Liver (tissue), 9 donors: ENCODE data around the gene RALGPS2. TPM values are rescaled to one million over a fixed set of nuclear protein-coding genes. Genes with fewer than 3 reads are reported as not detected.

Experiments
- DNase-seq: peaks from one replicate; pipeline ENCODE4 v3.0.0-alpha.2; 2017; ENCODE audit warnings: low spot score
- H3K27ac ChIP-seq, 2 donors: one replicate each; pipeline ENCODE4 v1.7.0; 2013; ENCODE audit warnings: inconsistent platforms in 2 of 2, low read length in 2 of 2, control low read depth in 1 of 2, low read depth in 1 of 2, mild to moderate bottlenecking in 1 of 2
- H3K27me3 ChIP-seq, 4 donors: one replicate each; pipeline versions ENCODE4 v1.6.1 to v1.7.0; 2013; ENCODE audit warnings: low read length in 3 of 4, inconsistent platforms in 1 of 4, mild to moderate bottlenecking in 1 of 4, moderate library complexity in 1 of 4; ENCODE audit not compliant: control insufficient read depth in 4 of 4, insufficient read depth in 4 of 4
- H3K36me3 ChIP-seq, 4 donors: one replicate each; pipeline versions ENCODE4 v1.6.1 to v1.7.0; 2013; ENCODE audit warnings: low read length in 3 of 4, mild to moderate bottlenecking in 3 of 4, low read depth in 1 of 4, moderate library complexity in 1 of 4; ENCODE audit not compliant: control insufficient read depth in 4 of 4, insufficient read depth in 3 of 4
- H3K4me1 ChIP-seq, 4 donors: one replicate each; pipeline versions ENCODE4 v1.6.1 to v1.7.0; 2013; ENCODE audit warnings: low read length in 3 of 4, mild to moderate bottlenecking in 3 of 4, moderate library complexity in 1 of 4; ENCODE audit not compliant: control insufficient read depth in 4 of 4, insufficient read depth in 4 of 4
- H3K4me3 ChIP-seq, 3 donors: one replicate each; pipeline versions ENCODE4 v1.6.1 to v1.7.0; 2013; ENCODE audit warnings: low read length in 3 of 3, control low read depth in 1 of 3, low read depth in 1 of 3, mild to moderate bottlenecking in 1 of 3
- H3K9ac ChIP-seq, 2 donors: one replicate each; pipeline ENCODE4 v1.7.0; 2013; ENCODE audit warnings: low read length in 2 of 2, mild to moderate bottlenecking in 2 of 2, moderate library complexity in 2 of 2, control low read depth in 1 of 2, low read depth in 1 of 2
- H3K9me3 ChIP-seq, 4 donors: one replicate each; pipeline versions ENCODE4 v1.6.1 to v1.7.0; 2013; ENCODE audit warnings: low read length in 3 of 4; ENCODE audit not compliant: control insufficient read depth in 4 of 4
- EGR1 ChIP-seq, 2 donors: IDR thresholded peaks; 2 replicates each; pipeline ENCODE4 v1.6.1; 2016 to 2018; ENCODE audit warnings: antibody characterized with exemption in 2 of 2, low read depth in 2 of 2
- FOXA1 ChIP-seq: IDR thresholded peaks from 2 replicates; pipeline ENCODE4 v1.6.1; 2016; ENCODE audit warnings: antibody characterized with exemption
- FOXA2 ChIP-seq: IDR thresholded peaks from 2 replicates; pipeline ENCODE4 v1.6.1; 2016; ENCODE audit warnings: antibody characterized with exemption
- HNF4A ChIP-seq, 2 donors: conservative IDR thresholded peaks; 2 replicates each; pipeline ENCODE4 v1.6.1; 2016; ENCODE audit warnings: antibody characterized with exemption in 2 of 2, mild to moderate bottlenecking in 2 of 2
- HNF4G ChIP-seq: IDR thresholded peaks from 2 replicates; pipeline ENCODE4 v1.6.1; 2016; ENCODE audit warnings: antibody characterized with exemption
- JUND ChIP-seq, 2 donors: IDR thresholded peaks; 2 replicates each; pipeline ENCODE4 v1.6.1; 2016; ENCODE audit warnings: antibody characterized with exemption in 2 of 2
- NR2F2 ChIP-seq: IDR thresholded peaks from 2 replicates; pipeline ENCODE4 v1.6.1; 2016; ENCODE audit warnings: antibody characterized with exemption
- RAD21 ChIP-seq, 2 donors: IDR thresholded peaks; 2 replicates each; pipeline ENCODE4 v1.6.1; 2016; ENCODE audit warnings: antibody characterized with exemption in 2 of 2, mild to moderate bottlenecking in 2 of 2
- RXRA ChIP-seq, 2 donors: IDR thresholded peaks; 2 replicates each; pipeline ENCODE4 v1.6.1; 2017 to 2018; ENCODE audit warnings: antibody characterized with exemption in 2 of 2, mild to moderate bottlenecking in 1 of 2
- SP1 ChIP-seq: IDR thresholded peaks from 2 replicates; pipeline ENCODE4 v1.6.1; 2018; ENCODE audit warnings: antibody characterized with exemption, mild to moderate bottlenecking
- TAF1 ChIP-seq: conservative IDR thresholded peaks from 2 replicates; pipeline ENCODE4 v1.6.1; 2016; ENCODE audit warnings: antibody characterized with exemption, mild to moderate bottlenecking
- YY1 ChIP-seq: IDR thresholded peaks from 2 replicates; pipeline ENCODE4 v1.6.1; 2016; ENCODE audit warnings: antibody characterized with exemption, mild to moderate bottlenecking
- WGBS: extraction: QIAGEN DNeasy Blood & Tissue Kit; methylation state at CpG from one replicate; pipeline ENCODE4 v1.1.7; 2013; 5-methylcytosine and 5-hydroxymethylcytosine counted together
- polyA plus RNA-seq, 2 donors: library from polyadenylated mRNA; stranded (reverse) in 1 of 2; unstranded in 1 of 2; fragments of 200-250 nt in 1 of 2; fragments of >200 nt in 1 of 2; fragmentation: Nextera tagmentation in 1 of 2; extraction: Ambion mirVana in 1 of 2; gene quantifications; one replicate each; pipeline versions ENCODE4 v1.2.1 to v1.2.3, GENCODE V29; 2013 to 2015
- total RNA-seq, 2 donors: library from RNA; depleted of rRNA; stranded (reverse); fragments of >200 nt; gene quantifications; one replicate each; pipeline ENCODE4 v1.2.3, GENCODE V29; 2014
- TF ChIP-seq, protein P1 (sequence below): IDR thresholded peaks from 2 replicates; pipeline ENCODE4 v1.6.1; 2016; ENCODE audit warnings: antibody characterized with exemption, mild to moderate bottlenecking
- TF ChIP-seq, protein P2 (sequence below): IDR thresholded peaks from 2 replicates; pipeline ENCODE4 v1.6.1; 2016; ENCODE audit warnings: antibody characterized with exemption
- TF ChIP-seq, protein P3 (sequence below): IDR thresholded peaks from 2 replicates; pipeline ENCODE4 v1.6.1; 2016; ENCODE audit warnings: antibody characterized with exemption
- TF ChIP-seq, protein P4 (sequence below): fragments of 150-350 bp; IDR thresholded peaks from 2 replicates; pipeline ENCODE4 v1.5.1; 2017; ENCODE audit warnings: improper control_type of control experiment, low read depth, low read length; ENCODE audit not compliant: missing input control
- TF ChIP-seq, protein P5 (sequence below): IDR thresholded peaks from 2 replicates; pipeline ENCODE4 v1.6.1; 2016; ENCODE audit warnings: antibody characterized with exemption
- donor health status: healthy.
- donor health status: healthy.
- donor health status: healthy.
- donor health status: healthy.
- donor health status: healthy.

RALGPS2 gene
- total and polyA plus RNA-seq, 4 donors = 8.1 to 39.2 (median 16.9) TPM

DNA sequence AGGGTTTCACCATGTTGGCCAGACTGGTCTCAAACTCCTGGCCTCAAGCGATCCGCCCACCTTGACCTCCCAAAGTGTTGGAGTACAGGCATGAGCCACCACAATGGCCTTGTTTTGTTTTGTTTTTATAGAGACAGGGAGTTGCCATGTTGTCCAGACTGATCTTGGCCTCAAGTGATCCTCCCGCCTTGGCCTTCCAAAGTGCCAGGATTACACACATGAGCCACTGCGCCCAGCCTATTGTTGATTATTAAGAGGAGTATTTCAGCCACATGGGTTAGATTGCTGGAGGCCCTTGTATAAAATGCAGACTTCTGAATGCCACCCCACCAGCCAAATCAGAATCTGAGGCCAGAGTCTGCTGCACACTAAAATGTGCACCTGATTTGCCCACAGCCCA, 203.0 kb downstream of the RALGPS2 start:
- Histone ChIP-seq H3K9ac (no peak overlapping the region), H3K4me1 (no peaks in the 10 kb centered on the region), H3K36me3 (no peaks in the 10 kb centered on the region), H3K27me3 (no peaks in the 10 kb centered on the region), H3K27ac (no peak overlapping the region), H3K9me3 (no peaks in the 10 kb centered on the region), H3K4me3 (no peak overlapping the region)
- TF ChIP-seq RXRA (IDR thresholded peaks at IDR 0.05) (no peak), TAF1 (no peak), JUND (IDR thresholded peaks at IDR 0.05) (no peak), NR2F2 (no peak), EGR1 (IDR thresholded peaks at IDR 0.05; ENCODE audit: low read depth in 2 of 2) (no peak), SP1 (no peak), FOXA1 (no peak), HNF4A (conservative IDR thresholded peaks at IDR 0.05) (no peak), FOXA2 (no peak), YY1 (no peak), HNF4G (no peak), RAD21 (IDR thresholded peaks at IDR 0.05) (no peak)
- TF ChIP-seq, protein P1, sequence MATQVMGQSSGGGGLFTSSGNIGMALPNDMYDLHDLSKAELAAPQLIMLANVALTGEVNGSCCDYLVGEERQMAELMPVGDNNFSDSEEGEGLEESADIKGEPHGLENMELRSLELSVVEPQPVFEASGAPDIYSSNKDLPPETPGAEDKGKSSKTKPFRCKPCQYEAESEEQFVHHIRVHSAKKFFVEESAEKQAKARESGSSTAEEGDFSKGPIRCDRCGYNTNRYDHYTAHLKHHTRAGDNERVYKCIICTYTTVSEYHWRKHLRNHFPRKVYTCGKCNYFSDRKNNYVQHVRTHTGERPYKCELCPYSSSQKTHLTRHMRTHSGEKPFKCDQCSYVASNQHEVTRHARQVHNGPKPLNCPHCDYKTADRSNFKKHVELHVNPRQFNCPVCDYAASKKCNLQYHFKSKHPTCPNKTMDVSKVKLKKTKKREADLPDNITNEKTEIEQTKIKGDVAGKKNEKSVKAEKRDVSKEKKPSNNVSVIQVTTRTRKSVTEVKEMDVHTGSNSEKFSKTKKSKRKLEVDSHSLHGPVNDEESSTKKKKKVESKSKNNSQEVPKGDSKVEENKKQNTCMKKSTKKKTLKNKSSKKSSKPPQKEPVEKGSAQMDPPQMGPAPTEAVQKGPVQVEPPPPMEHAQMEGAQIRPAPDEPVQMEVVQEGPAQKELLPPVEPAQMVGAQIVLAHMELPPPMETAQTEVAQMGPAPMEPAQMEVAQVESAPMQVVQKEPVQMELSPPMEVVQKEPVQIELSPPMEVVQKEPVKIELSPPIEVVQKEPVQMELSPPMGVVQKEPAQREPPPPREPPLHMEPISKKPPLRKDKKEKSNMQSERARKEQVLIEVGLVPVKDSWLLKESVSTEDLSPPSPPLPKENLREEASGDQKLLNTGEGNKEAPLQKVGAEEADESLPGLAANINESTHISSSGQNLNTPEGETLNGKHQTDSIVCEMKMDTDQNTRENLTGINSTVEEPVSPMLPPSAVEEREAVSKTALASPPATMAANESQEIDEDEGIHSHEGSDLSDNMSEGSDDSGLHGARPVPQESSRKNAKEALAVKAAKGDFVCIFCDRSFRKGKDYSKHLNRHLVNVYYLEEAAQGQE = no peak
- TF ChIP-seq, protein P2, sequence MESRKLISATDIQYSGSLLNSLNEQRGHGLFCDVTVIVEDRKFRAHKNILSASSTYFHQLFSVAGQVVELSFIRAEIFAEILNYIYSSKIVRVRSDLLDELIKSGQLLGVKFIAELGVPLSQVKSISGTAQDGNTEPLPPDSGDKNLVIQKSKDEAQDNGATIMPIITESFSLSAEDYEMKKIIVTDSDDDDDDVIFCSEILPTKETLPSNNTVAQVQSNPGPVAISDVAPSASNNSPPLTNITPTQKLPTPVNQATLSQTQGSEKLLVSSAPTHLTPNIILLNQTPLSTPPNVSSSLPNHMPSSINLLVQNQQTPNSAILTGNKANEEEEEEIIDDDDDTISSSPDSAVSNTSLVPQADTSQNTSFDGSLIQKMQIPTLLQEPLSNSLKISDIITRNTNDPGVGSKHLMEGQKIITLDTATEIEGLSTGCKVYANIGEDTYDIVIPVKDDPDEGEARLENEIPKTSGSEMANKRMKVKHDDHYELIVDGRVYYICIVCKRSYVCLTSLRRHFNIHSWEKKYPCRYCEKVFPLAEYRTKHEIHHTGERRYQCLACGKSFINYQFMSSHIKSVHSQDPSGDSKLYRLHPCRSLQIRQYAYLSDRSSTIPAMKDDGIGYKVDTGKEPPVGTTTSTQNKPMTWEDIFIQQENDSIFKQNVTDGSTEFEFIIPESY = no peak
- TF ChIP-seq, protein P3, sequence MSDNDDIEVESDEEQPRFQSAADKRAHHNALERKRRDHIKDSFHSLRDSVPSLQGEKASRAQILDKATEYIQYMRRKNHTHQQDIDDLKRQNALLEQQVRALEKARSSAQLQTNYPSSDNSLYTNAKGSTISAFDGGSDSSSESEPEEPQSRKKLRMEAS = no peak
- TF ChIP-seq, protein P4, sequence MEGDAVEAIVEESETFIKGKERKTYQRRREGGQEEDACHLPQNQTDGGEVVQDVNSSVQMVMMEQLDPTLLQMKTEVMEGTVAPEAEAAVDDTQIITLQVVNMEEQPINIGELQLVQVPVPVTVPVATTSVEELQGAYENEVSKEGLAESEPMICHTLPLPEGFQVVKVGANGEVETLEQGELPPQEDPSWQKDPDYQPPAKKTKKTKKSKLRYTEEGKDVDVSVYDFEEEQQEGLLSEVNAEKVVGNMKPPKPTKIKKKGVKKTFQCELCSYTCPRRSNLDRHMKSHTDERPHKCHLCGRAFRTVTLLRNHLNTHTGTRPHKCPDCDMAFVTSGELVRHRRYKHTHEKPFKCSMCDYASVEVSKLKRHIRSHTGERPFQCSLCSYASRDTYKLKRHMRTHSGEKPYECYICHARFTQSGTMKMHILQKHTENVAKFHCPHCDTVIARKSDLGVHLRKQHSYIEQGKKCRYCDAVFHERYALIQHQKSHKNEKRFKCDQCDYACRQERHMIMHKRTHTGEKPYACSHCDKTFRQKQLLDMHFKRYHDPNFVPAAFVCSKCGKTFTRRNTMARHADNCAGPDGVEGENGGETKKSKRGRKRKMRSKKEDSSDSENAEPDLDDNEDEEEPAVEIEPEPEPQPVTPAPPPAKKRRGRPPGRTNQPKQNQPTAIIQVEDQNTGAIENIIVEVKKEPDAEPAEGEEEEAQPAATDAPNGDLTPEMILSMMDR = no peak
- TF ChIP-seq, protein P5, sequence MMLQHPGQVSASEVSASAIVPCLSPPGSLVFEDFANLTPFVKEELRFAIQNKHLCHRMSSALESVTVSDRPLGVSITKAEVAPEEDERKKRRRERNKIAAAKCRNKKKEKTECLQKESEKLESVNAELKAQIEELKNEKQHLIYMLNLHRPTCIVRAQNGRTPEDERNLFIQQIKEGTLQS = no peak
- 95% methylated on average over 4 of the region's 4 CpGs for WGBS
- DNase-seq = no peak

DNA sequence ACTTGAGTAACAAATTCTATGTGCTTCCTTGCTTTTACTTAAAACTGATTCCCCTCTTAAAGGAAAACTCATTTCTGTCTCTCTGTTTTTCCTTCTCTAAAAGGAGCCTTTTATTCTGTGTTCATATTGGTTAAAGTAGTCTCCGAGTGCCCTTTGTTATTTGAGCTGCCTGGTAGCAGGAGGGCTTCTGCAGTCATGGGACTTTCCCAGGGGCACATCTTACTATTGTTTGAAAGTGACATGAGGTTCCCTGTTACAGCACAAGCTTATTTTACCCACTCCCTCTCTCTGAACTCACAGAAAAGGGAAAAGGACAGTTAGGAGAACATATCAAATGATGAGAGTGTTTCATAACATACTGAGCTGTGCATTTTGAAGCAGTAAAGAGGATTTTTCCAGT, 203.9 kb downstream of the RALGPS2 start:
- DNase-seq = no peak
- no peaks in the 10 kb centered on the region for H3K4me1 ChIP-seq
- no peak overlapping the region for H3K27ac ChIP-seq
- TF ChIP-seq HNF4G (no peak), NR2F2 (no peak), HNF4A (conservative IDR thresholded peaks at IDR 0.05) (no peak), FOXA2 (no peak), TAF1 (no peak), EGR1 (IDR thresholded peaks at IDR 0.05; ENCODE audit: low read depth in 2 of 2) (no peak), SP1 (no peak), RAD21 (IDR thresholded peaks at IDR 0.05) (no peak)
- TF ChIP-seq, protein P5 = no peak
- TF ChIP-seq, protein P4 = no peak
- no peaks in the 10 kb centered on the region for H3K36me3 ChIP-seq
- no peaks in the 10 kb centered on the region for H3K27me3 ChIP-seq
- H3K9me3 ChIP-seq = no peaks in the 10 kb centered on the region
- 75% methylated on average over 1 of the region's 1 CpG for WGBS
- no peak overlapping the region for H3K4me3 ChIP-seq
- no peak overlapping the region for H3K9ac ChIP-seq
